GM19395 (cell line): ENCODE data around the gene HNRNPLL.

Source experiments
- ATAC-seq: cut with Tn5 transposase; IDR thresholded peaks from one replicate; pipeline ENCODE4 v1.9.1; 2021; ENCODE audit warnings: mild to moderate bottlenecking, moderate library complexity; ENCODE audit not compliant: unreplicated experiment

Gene HNRNPLL

DNA sequence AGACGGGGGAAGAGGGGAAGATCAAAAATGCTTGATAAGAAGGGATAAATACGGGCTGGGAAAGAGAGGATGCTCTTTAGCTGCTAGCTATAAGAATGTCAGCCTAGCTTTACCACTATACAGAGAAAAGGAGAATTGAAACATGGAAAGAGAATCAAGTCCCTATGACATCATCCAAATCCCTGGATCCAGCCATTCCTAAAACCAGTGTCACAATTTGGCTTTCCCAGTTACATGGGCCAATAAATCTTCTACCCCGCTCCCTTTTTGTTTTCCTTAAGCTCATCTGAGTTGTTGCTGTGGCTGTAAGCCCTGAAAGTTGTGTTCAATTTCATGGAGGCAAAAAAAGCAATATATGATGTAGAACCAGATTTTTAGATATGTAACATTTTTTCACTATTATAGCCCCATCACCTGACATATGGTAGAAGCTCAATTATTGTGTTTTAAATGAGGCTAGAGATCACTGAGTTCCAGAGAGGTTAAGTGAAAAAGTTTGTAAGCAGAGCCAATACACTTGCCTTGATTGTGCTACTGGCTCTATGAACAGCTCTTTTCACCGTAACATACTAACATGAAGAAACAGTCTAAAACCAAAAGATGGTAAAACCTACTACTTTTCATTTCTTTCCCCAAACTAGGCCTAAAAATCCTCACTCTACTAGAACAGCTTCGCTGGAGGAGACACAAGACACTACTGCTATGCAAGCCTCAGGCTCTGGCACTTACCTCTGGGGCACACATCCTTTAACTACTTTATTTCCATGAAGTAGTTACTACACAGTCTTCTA, 4.3 kb downstream of the HNRNPLL start:
- ATAC-seq, result no peak

DNA sequence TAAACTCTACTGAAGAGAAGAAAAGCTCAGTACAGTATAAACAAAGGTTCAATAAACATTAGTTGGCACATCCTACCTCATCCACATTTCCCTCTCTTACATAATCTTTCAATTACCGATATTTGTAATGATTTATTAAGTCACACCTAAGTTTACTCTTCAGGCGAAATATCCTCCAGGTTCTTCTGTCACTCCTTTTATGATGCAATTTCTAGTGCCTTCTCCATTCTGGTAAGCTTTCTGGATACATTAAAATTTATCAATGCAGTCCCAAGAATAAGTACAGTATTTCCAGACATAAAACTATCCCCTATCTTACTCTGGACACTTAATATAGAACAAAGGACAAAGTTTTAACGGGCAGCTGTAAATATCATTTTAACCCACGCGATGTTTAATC, 5.6 kb downstream of the HNRNPLL start:
- ATAC-seq, result no peak

DNA sequence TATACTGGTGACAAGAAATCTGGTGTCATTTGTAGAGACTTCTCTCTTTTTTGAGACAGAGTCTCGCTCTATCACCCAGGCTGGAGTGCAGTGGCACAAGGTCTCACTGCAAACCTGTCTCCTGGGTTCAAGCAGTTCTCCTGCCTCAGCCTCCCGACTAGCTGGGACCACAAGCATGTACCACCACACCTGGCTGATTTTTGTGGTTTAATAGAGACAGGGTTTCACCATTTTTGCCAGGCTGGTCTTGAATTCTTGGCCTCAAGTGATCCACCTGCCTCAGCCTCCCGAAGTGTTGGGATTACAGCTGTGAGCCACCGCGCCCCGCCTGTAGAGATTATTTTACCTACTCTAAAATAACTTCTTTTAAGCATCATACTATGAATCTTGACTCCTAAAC, 6.5 kb downstream of the HNRNPLL start:
- ATAC-seq, result no peak

- no peak for ATAC-seq
Measured at GRCh38 chr2:38592951-38593350, 9.8 kb downstream of the HNRNPLL start.

DNA sequence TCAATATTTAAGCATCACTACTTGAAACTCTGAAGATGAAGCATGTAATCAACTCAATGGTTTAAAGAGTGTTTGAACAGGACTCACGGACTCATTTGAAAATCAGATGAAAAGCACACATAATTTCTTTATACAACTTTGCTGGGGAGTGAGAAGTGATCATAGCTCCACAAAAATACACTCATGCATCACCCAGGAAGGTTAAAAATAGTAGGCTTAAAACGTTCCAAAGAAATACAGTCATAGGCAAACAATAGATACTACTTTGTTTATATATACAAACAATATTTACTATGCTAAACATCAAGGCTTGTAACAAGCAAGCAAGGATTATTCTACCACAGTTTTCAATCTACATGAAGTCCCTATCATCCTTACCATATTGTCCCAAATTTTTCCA, 11.6 kb downstream of the HNRNPLL start:
- no peak for ATAC-seq

DNA sequence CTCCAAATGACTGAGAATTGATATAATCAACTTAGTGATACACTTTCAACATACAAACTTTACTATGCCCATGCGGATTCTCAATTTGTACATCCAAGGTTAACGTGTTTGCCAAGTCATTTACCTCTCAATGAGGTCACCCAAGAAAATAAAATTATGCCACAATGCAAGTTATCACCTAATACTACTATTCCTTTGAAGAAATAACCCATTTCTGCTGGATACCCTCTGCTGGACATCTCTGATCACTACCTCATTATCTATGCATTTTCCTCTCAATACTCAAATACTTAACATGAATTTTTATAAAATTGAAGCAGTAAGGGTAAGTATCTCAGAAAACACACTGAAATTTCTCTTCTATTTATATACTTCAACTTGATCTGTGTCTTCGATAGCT, 12.7 kb downstream of the HNRNPLL start:
- ATAC-seq, result no peak

DNA sequence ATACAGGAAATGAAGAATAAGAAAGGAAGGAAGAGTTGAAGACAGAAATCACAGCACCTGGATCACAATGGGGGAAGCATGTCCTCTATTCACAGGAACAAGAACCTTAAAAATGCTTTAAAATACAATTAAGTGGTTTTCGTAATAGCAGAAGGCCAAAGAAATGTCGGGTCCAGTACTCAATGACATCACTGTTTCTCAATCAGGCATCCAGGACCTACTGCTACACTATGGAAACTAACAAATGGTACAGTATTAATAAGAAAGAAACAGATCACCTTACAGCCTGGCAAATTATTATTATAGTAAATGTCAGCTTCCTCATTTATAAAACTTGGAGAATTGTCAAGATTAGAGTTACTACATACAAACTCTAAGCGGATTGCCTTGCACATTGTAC, 15.8 kb downstream of the HNRNPLL start:
- ATAC-seq, result no peak

GRCh38 chr2:38584881-38585280, 17.8 kb downstream of the HNRNPLL start:
- ATAC-seq, result no peak

DNA sequence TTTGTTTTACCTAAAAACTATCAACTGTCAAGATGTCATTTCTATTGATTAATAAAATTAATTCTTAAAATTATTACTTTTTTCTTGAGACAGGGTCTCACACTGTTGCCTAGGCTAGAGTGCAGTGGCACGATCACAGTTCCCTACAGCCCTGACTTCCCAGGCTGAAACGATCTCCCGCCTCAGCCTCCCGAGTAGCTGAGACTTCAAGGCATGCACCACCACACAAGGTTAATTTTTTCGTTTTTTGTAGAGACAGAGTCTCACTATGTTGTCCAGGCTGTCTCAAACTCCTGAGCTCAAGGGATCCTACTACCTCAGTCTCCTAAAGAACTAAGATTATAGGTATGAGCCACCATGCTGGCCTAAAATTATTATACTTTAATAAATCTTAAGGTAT, 18.7 kb downstream of the HNRNPLL start:
- ATAC-seq, result no peak

GRCh38 chr2:38583524-38583923, 19.2 kb downstream of the HNRNPLL start:
- no peak for ATAC-seq

GRCh38 chr2:38581193-38582147, 21.3 kb downstream of the HNRNPLL start:
- no peak for ATAC-seq

DNA sequence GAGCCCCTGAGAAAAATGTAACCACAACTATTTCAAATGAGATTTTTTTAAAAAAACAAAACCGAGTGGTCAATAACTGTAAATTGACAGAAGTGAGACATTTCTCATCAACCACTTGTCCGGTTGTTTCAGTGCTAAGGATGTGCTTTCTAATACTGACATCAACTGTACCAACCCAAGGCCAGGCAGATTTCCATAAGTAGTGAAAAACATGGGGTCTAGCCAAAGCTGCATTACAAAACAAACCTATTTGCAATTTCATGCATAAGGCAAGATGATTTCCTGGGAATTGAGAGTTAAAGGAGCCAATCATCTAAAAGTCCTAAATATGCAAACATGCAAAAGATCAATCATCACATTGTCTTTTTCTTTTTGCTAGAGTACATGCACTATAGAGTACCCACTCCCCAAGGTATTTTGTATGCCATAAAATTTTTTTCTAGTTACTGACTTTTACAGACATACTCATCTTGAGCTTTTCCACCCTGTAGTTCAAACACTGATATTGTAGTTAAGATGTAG, 22.6 kb downstream of the HNRNPLL start:
- ATAC-seq, result no peak

GRCh38 chr2:38578832-38579231, 23.9 kb downstream of the HNRNPLL start:
- no peak for ATAC-seq

DNA sequence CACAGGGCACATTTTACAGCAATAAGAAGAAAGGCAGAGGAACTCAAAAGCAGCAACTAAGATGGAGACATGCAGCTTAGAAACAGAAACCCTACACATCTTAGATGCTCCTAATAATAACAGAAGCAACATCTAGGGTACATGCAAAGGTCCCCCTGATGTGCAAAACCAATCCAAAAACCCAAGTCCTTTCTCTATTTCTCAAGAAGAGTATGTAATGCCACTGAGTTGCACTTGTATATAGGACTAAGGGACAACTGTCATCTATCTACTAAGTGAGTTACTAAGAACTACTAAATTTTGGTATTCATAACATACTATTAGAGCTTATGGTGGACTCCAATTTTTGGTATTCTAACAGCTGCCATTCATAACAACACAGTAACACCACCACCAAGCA, 28.4 kb downstream of the HNRNPLL start:
- ATAC-seq, result no peak

- ATAC-seq, result no peak
Measured at GRCh38 chr2:38572167-38572566, 30.6 kb downstream of the HNRNPLL start.

DNA sequence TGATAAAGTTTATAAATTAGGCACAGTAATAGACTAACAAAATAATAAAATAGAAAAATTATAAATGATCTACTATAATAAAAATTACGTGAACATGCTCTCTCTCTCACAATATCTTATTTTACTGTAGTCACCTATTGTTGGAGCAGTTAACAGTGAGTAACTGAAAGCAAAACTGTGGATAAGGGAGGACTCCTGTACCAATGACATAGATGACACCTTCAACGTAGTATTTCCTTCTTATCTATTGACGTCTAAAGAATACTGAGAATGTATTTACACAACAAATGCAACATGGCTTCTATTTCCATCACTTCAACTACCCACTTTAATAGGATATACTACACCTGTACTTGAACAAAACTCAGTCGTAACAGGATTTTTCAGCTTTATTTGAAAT, 31.5 kb downstream of the HNRNPLL start:
- no peak for ATAC-seq

GRCh38 chr2:38568724-38569436, 33.8 kb downstream of the HNRNPLL start:
- no peak for ATAC-seq

GRCh38 chr2:38565333-38565732, 37.4 kb downstream of the HNRNPLL start:
- ATAC-seq, result no peak

DNA sequence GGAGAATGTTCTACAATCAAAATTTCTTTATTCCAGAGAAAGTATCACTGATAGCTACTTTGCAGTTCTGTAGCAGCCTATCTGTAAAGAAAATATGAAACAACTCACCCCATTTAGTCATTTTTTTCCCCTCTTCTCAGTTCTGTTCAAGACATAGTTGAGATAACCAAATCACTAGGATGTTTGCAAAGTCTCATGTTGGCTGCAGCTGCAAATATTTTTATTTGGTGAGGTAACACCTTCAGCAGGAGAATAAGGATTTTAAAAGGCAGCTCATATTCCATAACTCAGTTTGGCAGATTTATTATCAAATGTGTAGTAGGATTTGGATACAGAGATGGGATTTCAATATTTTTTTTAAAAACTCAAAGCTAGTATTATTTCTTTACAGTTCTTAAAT, 41.0 kb downstream of the HNRNPLL start:
- no peak for ATAC-seq

- no peak for ATAC-seq
Measured at GRCh38 chr2:38560092-38560491, 42.6 kb downstream of the HNRNPLL start.

DNA sequence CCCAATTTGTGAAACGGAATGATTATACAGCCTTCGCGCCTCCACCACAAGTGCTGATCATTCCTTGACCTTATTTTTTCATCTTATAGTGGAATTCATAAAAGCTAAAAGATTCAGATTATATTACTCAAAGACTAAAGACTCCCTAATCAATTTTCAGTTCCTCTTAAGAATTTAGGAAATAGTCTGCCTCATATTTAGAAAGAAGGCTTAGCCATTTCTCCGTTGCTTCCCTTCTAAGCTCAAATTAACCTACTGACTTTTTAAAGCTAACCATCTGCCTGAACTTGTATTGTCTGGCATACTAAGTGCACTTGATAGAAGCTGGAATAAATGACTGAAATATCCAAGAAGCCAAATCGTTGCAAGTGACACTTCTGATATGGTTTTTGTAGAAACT, 44.7 kb downstream of the HNRNPLL start:
- ATAC-seq, result no peak
